Measurements from ENCODE around the gene SMG7.

The SMG7 gene

DNA sequence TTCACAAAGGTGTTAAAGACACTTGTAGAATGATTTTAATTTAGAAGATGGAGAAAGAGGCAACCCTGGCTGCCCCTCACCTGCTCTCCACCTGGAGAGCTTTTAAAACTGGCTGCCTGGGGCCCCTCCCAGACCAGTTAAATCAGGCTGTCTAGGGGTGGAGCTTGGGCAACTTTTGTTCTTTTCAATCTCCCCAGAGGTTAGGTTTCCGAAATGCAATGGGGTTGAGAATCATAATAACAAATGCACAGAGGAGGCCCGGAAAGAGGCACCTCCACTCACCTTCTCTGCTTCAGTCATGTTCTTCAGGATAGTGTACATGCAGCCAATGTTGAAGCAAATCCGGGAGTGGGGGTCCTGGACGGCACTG is 117.6 kb downstream of the SMG7 start:
- no peak for DNase-seq (ENCODE audit: low read depth)

DNA sequence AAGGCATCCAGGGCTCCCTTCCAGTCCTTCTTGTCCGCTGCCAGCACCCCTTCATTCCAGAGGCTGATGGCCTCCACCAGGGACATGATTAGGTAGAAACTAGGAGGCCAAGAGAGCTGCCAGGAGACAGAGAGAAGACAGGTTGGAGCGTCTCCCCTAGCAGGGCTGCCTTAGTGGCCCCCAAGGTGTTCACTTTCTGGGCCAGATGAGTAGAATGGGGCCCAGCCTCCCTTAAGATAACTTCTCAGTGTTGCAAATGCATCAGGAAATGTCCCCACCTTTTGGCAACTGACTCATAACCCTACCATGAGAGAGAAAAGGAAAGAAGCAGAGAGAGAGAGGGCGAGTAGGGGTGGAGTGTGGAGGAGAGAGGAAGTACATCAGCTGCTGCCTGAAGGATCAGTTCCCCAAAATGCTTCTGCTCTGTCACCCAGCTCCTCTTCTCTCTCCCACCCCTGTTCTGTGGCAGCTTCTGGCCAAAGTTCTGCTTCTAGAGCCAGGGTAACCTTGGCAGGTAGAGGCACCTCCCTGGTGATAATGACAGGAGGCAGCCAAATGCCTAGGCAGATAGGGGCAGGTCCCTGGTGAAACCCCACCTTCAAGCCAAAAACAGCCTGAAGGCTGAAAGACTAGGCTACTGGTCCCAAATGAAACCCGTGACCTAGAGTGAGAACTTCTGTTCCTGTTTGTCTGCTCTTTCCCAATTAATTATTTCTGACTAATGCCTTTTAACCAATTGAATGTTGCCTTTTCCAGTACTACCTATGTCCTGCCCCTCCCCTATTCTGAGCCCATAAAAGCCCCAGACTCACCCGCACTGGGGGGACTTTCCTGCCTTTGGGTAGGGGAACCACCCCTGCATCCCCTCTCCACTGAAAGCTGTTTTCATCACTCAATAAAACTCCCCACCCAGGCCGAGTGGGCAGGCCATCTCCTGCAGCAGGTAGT is 118.2 kb downstream of the SMG7 start, which contains the start of gene NCF2:
NCF2 (minus strand) TSS at position 216 of the 948 bp plus-strand sequence; CDS start at position 86, 130 bp downstream.
- no peak for DNase-seq (ENCODE audit: low read depth)

DNA sequence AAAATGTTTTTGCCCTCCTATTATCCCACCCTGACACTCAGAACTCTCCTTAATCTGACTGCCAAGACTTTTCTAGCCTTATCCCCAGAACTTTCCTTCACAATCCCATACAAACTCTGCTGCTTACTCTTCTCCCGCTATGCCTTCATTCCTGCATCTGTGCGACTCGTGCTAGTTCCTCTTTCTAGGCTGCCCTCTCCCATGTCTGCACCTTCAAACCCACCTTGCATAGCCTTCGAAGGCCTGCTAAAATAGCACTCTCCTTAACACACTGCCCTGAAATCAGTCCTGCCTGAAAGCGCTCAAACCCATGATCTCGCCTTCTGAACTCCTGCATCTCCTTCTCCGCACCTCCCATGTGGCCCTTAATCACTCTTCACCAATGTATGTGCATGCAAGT is 120.4 kb downstream of the SMG7 start:
- DNase-seq (ENCODE audit: low read depth) = no peak

DNA sequence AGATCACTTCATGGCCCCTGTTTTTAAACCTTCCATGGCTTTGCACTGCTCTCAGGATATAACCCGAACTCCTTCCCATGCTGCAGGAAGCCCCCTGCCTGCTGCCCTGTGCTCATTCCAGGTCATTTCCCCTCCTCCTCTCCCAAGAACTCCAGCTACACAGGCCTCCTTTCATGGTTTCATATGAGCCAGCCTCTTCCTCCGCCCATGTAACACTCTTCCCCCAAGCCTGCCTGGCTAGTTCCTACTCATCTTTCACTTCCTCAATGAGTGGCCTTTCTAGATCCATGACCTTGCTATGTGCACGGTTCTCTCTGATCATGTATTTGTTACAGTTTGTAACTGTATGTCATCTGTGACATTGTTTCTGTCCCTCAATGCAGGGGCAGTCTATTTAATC is 121.1 kb downstream of the SMG7 start:
- no peak for DNase-seq (ENCODE audit: low read depth)

DNA sequence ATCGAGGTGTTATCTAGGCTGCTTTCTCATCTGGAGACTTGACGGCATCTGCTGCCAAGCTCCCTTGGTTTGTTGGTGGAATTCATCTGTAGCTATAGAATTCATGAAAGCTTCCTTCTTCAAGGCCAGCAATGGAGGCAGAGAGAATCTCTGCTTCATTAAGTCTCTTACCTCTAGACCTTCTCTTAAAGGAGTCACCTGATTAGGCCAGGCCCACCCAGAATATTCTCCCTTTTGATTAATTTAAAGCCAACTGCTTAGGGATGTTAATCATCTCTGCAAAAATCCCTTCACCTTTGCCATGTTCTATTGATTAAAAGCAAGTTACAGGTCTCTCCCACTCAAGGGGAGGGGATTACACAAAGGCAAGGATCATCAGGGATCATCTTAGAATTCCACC is 123.2 kb downstream of the SMG7 start:
- DNase-seq (ENCODE audit: low read depth) = no peak

DNA sequence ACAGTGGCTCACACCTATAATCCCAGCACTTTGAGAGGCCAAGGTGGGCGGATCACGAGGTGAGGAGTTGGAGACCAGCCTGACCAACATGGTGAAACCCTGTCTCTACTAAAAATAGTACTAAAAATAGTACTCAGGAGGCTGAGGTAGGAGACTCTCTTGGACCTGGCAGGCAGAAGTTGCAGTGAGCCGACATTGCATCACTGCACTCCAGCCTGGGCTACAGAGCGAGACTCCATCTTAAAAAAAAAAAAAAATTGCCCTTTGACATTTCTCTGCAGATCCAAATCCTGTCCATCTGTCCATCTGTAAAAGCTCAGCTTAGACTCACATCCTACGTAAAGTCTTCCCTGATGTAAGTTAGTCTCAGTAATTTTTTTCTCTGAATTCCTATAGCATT is 124.2 kb downstream of the SMG7 start:
- DNase-seq (ENCODE audit: low read depth) = no peak

DNA sequence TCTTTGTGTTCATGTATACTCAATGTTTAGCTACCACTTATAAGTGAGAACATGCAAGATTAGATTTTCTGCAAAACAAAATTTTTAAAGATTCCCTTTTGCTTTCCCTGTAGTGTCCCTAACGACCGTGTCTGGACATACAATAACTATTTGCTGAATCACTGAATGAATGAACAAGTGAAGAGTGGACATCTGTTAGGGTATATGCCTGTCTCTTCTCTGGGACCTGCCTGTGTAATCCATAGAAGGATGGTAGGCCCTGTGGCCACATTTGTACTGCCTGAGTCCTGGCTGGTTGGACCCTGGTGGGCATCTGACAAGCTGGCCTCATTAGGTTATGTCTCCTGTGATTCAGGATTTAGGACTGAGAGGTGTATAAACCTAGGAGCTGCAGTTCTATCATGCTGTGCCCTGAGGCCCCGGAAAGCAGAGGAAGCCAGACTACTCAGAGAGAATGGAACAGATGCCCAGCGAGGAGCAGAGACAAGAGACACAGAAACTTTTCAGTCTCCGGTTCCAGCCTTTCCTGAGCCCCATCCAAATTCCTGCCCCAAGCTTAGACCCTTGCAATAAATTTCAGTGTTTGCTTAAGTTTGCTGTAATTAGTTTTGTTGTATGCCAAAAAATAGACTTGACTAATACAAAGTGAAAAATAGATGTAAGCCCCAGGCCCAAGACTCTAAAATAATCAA is 125.5 kb downstream of the SMG7 start:
- no peak for DNase-seq (ENCODE audit: low read depth)

DNA sequence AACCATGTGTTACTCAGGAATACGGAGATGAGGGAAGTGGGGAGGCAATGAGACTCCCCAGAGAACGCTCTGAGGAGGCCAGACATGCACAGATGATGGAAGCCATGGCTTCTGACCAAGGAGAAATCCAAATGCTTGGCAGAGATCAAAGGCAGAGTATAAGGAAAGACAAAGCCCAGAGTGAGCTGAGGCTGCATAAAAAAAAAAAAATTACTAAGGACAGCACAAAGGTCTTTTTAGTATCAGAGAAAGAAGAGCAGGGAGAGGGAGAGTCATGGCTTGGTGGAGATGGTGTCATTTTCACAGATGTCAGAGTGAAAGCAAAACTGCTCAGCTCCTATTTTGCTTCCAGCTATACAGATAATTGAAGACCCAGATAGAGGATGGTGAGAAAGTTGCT is 126.1 kb downstream of the SMG7 start:
- no peak for DNase-seq (ENCODE audit: low read depth)

DNA sequence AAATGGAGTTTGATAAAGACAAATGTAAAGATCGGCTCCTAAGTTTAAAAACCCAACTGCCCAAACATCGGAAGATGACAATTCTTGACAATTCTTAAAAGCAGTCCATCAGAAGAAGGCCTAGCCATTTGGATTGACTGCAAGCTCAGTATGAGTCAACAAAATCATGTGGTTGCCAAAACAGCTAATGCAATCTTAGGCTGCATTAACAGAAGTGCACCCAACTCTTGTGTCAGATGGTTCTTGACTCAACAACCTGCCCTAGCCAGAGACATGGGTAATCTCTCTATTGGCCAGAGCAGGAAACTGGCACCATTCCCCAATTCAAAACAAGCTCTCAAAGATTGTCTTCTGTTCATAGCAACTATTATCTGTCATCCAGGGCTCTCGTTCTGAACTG is 127.8 kb downstream of the SMG7 start:
- DNase-seq (ENCODE audit: low read depth) = no peak

DNA sequence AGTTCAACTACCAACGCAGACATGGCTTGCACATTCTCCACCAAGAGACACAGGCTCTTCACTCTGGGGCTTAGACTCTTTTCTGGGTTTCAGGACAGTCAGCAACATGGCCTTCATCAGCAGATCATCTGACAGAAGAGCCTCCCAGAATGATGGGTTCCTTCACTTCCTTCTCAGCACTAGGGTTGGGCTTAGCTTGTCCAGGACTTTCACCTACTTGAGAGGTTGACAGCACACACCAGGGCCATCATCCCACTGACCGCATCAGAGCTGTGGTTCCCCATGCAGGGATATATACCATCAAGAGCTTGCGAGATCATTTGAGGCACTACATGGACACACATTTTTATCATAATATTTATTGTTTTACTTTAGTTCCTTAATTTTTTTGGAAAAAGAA is 128.3 kb downstream of the SMG7 start:
- DNase-seq (ENCODE audit: low read depth) = no peak

DNA sequence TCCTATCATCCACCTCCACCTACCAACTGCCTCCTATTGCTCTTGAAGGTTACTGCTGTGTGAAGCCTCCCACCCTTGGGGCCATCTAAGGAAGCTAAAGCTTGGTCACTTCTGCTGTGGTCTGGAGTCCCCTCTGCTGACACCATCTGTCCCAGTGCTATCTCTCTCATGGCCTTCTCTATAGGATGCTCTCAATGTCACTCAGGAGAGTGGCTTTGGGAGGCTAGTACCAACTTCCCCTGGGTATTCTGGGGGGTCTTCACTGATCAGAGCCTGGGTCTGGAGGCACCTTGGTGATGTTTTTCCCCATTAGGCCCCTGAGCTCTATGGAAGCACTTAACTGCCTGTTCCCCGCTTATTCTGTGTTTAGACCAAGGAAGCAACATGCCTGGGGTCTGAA is 130.2 kb downstream of the SMG7 start:
- DNase-seq (ENCODE audit: low read depth) = no peak

Measured in T follicular helper cell (primary cell).